Measurements from ENCODE around the gene ARRDC1.

Gene ARRDC1

GRCh38 chr9:137642118-137642601 is 36.7 kb downstream of the ARRDC1 start:
- H3K4me1 ChIP-seq (ENCODE audit: control insufficient read depth, low read length), result peaks cover 93% of the 10 kb centered on the region
- H3K79me2 ChIP-seq (ENCODE audit: control insufficient read depth, low read length), result peaks cover 100% of the 10 kb centered on the region
- H3K9me3 ChIP-seq (ENCODE audit: control insufficient read depth, insufficient read depth, low read length), result no peaks in the 10 kb centered on the region
- 0 out of 2 replicates have a peak, but pooled peaks cover 3% of the 10 kb centered on the region for H3F3A ChIP-seq (ENCODE audit: control insufficient read depth, insufficient read depth)
- no peaks in the 10 kb centered on the region for H3K27me3 ChIP-seq (ENCODE audit: control insufficient read depth, low read length)
- no peak overlapping the region for H3K4me3 ChIP-seq (ENCODE audit: low read length)
- H3K27ac ChIP-seq (ENCODE audit: low read depth, low read length), result no peak overlapping the region
- TF ChIP-seq CTCF (IDR thresholded peaks at IDR 0.05; ENCODE audit: low read depth, low read length, poor library complexity, severe bottlenecking) (no peak), EZH2phosphoT487 (IDR thresholded peaks at IDR 0.05; ENCODE audit: borderline replicate concordance, low read length) (no peak)
- H3K4me2 ChIP-seq (ENCODE audit: low read length), result no peak overlapping the region
- peaks cover 80% of the 10 kb centered on the region for H3K36me3 ChIP-seq (ENCODE audit: control insufficient read depth, low read length)
- no peaks in the 10 kb centered on the region for H3K9me2 ChIP-seq (replicated peaks; ENCODE audit: control insufficient read depth, low read length)
- H4K20me1 ChIP-seq (ENCODE audit: control insufficient read depth, insufficient read depth, low read depth, low read length), result peaks cover 10% of the 10 kb centered on the region

- Histone ChIP-seq H3K9me2 (replicated peaks; ENCODE audit: control insufficient read depth, low read length) (no peaks in the 10 kb centered on the region), H4K20me1 (ENCODE audit: control insufficient read depth, insufficient read depth, low read depth, low read length) (peaks cover 6% of the 10 kb centered on the region), H3K4me2 (ENCODE audit: low read length) (no peak overlapping the region), H3K27me3 (ENCODE audit: control insufficient read depth, low read length) (no peaks in the 10 kb centered on the region), H3K27ac (ENCODE audit: low read depth, low read length) (no peak overlapping the region), H3K4me3 (ENCODE audit: low read length) (no peak overlapping the region), H3F3A (ENCODE audit: control insufficient read depth, insufficient read depth) (peaks cover 4% of the 10 kb centered on the region; the same call in 1 of the 2 replicates), H3K9me3 (ENCODE audit: control insufficient read depth, insufficient read depth, low read length) (no peaks in the 10 kb centered on the region), H3K4me1 (ENCODE audit: control insufficient read depth, low read length) (peaks cover 93% of the 10 kb centered on the region), H3K79me2 (ENCODE audit: control insufficient read depth, low read length) (peaks cover 100% of the 10 kb centered on the region), H3K36me3 (ENCODE audit: control insufficient read depth, low read length) (peaks cover 78% of the 10 kb centered on the region)
- TF ChIP-seq EZH2phosphoT487 (IDR thresholded peaks at IDR 0.05; ENCODE audit: borderline replicate concordance, low read length), result no peak
- TF ChIP-seq CTCF (IDR thresholded peaks at IDR 0.05; ENCODE audit: low read depth, low read length, poor library complexity, severe bottlenecking), result no peak
Observed at GRCh38 chr9:137642892-137643291, 37.4 kb downstream of the ARRDC1 start.

GRCh38 chr9:137643921-137644320 is 38.4 kb downstream of the ARRDC1 start:
- Histone ChIP-seq H3K27me3 (ENCODE audit: control insufficient read depth, low read length) (no peaks in the 10 kb centered on the region), H3K79me2 (ENCODE audit: control insufficient read depth, low read length) (peaks cover 100% of the 10 kb centered on the region), H3F3A (ENCODE audit: control insufficient read depth, insufficient read depth) (peaks cover 13% of the 10 kb centered on the region), H3K4me3 (ENCODE audit: low read length) (no peak overlapping the region), H3K9me3 (ENCODE audit: control insufficient read depth, insufficient read depth, low read length) (no peaks in the 10 kb centered on the region), H3K9me2 (replicated peaks; ENCODE audit: control insufficient read depth, low read length) (no peaks in the 10 kb centered on the region), H4K20me1 (ENCODE audit: control insufficient read depth, insufficient read depth, low read depth, low read length) (peaks cover 6% of the 10 kb centered on the region; the same call in 1 of the 2 replicates), H3K27ac (ENCODE audit: low read depth, low read length) (no peak overlapping the region; the same call in 1 of the 2 replicates), H3K4me2 (ENCODE audit: low read length) (no peak overlapping the region), H3K36me3 (ENCODE audit: control insufficient read depth, low read length) (peaks cover 78% of the 10 kb centered on the region), H3K4me1 (ENCODE audit: control insufficient read depth, low read length) (peaks cover 93% of the 10 kb centered on the region)
- TF ChIP-seq CTCF (IDR thresholded peaks at IDR 0.05; ENCODE audit: low read depth, low read length, poor library complexity, severe bottlenecking) (no peak), EZH2phosphoT487 (IDR thresholded peaks at IDR 0.05; ENCODE audit: borderline replicate concordance, low read length) (no peak)

Measured in DOHH2 (cell line).